ES-I3 (cell line): ENCODE results near the gene USP21.

Experiments used
- H3K36me3 ChIP-seq: 2 replicates; pipeline ENCODE4 v1.6.1; 2013; ENCODE audit warnings: mild to moderate bottlenecking, low read length, control low read depth, moderate library complexity; ENCODE audit not compliant: insufficient read depth
- H3K4me1 ChIP-seq: 2 replicates; pipeline ENCODE4 v1.6.1; 2013; ENCODE audit warnings: mild to moderate bottlenecking, control low read depth, low read length; ENCODE audit not compliant: insufficient read depth
- H3K9ac ChIP-seq: 2 replicates; pipeline ENCODE4 v1.6.1; 2013; ENCODE audit warnings: low read depth, mild to moderate bottlenecking, low read length, moderate library complexity
- H3K9me3 ChIP-seq: 2 replicates; pipeline ENCODE4 v1.6.1; 2013; ENCODE audit warnings: mild to moderate bottlenecking, low read length, moderate library complexity; ENCODE audit not compliant: control insufficient read depth, insufficient read depth

Gene USP21

GRCh38 chr1:161127649-161128048 lies 31.7 kb upstream of the USP21 start:
- peaks cover 8% of the 10 kb centered on the region; the same call in 1 of the 2 replicates for H3K4me1 ChIP-seq
- no peak overlapping the region for H3K9ac ChIP-seq
- H3K36me3 ChIP-seq, result peaks cover 28% of the 10 kb centered on the region
- H3K9me3 ChIP-seq, result no peaks in the 10 kb centered on the region

DNA sequence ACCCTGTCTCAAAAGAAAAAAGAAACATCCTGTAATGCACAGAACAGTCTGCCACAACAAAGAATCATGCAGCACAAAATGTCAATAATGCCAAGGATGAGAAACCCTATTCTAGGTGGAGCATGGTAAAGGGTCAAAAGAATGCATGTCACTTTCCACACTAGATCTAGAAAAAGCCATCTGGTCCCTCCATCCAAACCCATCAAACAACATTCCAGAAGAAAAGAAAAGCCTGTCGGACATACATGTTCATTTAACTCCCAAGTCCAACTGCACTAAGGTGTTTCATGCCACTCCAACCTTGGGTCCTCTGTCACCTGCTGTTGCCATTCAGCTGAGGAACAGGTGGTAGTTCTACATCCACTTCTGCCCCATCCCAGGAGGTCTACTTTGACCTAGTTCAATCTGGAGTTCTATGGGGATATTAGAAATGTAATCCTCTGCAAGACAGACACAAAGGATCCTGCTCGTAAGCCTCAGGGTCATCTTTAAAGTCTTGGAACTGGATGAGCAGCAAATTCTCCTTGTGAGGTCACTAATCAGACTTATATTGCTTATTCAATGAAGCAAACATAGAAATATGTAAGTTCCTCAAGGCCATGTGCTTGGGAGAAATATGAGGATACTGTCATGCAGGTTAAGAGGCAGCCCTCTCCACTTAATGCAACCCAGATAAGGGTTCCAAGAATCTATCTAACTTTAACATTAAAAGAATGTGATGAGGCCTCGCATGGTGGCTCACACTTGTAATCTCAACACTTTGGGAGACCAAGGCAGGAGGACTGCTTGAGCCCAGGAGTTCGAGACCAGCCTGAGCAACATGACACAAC lies 30.5 kb upstream of the USP21 start:
- H3K36me3 ChIP-seq, result peaks cover 28% of the 10 kb centered on the region
- no peak overlapping the region for H3K9ac ChIP-seq
- H3K4me1 ChIP-seq, result peaks cover 8% of the 10 kb centered on the region; the same call in 1 of the 2 replicates

GRCh38 chr1:161130266-161130665 lies 29.0 kb upstream of the USP21 start:
- no peak overlapping the region for H3K9ac ChIP-seq
- peaks cover 8% of the 10 kb centered on the region; the same call in 1 of the 2 replicates for H3K4me1 ChIP-seq
- peaks cover 19% of the 10 kb centered on the region for H3K36me3 ChIP-seq
- H3K9me3 ChIP-seq, result no peaks in the 10 kb centered on the region

More for the DNA sequence above, 30.5 kb upstream of the USP21 start:
- H3K9me3 ChIP-seq, result no peaks in the 10 kb centered on the region

- Histone ChIP-seq H3K9ac (peak overlapping the region; percentile 76), H3K36me3 (peaks cover 18% of the 10 kb centered on the region), H3K4me1 (peaks cover 8% of the 10 kb centered on the region; the same call in 1 of the 2 replicates), H3K9me3 (no peaks in the 10 kb centered on the region)
These were observed 27.5 kb upstream of the USP21 start for GRCh38 chr1:161131523-161132409.

- Histone ChIP-seq H3K36me3 (peaks cover 16% of the 10 kb centered on the region), H3K9me3 (no peaks in the 10 kb centered on the region), H3K4me1 (peaks cover 8% of the 10 kb centered on the region; the same call in 1 of the 2 replicates), H3K9ac (peak within 1 kb of the TSS; percentile 76)
These were observed 26.7 kb upstream of the USP21 start, which contains the start of gene DEDD for GRCh38 chr1:161132410-161133219. DEDD (minus strand) TSS chr1:161132667; CDS start chr1:161124462, 8,205 bp downstream.

GRCh38 chr1:161133220-161133740 lies 26.0 kb upstream of the USP21 start:
- Histone ChIP-seq H3K9me3 (no peaks in the 10 kb centered on the region), H3K4me1 (peaks cover 8% of the 10 kb centered on the region; the same call in 1 of the 2 replicates), H3K9ac (peak overlapping the region; percentile 76), H3K36me3 (peaks cover 11% of the 10 kb centered on the region; the same call in 1 of the 2 replicates)

DNA sequence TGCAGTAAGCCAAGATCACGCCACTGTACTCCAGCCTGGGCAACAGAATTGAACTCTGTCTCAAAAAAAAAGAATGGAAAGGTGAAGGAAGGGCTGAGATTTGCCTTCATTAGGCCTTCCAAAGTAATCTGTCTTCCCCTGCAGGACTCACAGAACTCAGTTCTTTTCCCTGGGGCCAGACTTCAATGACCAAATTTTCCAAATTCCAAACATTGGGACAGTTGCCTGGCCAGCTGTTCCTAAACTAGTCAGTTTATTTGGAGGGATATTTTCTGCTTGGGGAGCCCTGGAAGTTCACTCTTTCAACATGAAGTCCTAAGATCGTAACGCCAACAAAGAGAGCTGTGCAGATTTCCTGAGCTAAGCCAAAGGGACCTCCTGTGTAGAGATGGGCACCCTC lies 21.4 kb upstream of the USP21 start:
- no peak overlapping the region for H3K9ac ChIP-seq

GRCh38 chr1:161138431-161138830 lies 20.9 kb upstream of the USP21 start:
- Histone ChIP-seq H3K9me3 (no peaks in the 10 kb centered on the region), H3K4me1 (no peaks in the 10 kb centered on the region), H3K36me3 (no peaks in the 10 kb centered on the region), H3K9ac (no peak overlapping the region)

More for the DNA sequence above, 21.4 kb upstream of the USP21 start:
- H3K9me3 ChIP-seq, result no peaks in the 10 kb centered on the region
- H3K4me1 ChIP-seq, result no peaks in the 10 kb centered on the region
- H3K36me3 ChIP-seq, result no peaks in the 10 kb centered on the region

DNA sequence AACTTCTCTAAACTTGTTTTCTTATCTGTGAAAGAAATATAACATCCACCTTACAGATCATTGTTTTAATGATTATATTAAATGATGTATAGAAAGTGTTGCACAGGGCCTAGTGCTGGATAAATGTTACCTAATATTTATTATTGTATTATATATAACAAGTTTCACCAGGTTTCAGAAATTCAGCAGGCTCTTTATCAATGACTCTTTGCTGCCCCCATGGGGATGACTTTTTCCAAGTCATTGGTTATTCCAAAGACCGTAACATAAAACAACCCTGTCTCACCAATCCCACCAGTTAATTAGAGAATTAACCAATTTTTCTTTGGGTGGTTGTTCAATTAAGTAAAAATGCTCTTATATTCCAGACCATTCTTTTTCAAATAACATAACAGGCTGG lies 19.5 kb upstream of the USP21 start:
- H3K4me1 ChIP-seq, result no peaks in the 10 kb centered on the region
- no peak overlapping the region for H3K9ac ChIP-seq
- H3K36me3 ChIP-seq, result no peaks in the 10 kb centered on the region
- H3K9me3 ChIP-seq, result no peaks in the 10 kb centered on the region

DNA sequence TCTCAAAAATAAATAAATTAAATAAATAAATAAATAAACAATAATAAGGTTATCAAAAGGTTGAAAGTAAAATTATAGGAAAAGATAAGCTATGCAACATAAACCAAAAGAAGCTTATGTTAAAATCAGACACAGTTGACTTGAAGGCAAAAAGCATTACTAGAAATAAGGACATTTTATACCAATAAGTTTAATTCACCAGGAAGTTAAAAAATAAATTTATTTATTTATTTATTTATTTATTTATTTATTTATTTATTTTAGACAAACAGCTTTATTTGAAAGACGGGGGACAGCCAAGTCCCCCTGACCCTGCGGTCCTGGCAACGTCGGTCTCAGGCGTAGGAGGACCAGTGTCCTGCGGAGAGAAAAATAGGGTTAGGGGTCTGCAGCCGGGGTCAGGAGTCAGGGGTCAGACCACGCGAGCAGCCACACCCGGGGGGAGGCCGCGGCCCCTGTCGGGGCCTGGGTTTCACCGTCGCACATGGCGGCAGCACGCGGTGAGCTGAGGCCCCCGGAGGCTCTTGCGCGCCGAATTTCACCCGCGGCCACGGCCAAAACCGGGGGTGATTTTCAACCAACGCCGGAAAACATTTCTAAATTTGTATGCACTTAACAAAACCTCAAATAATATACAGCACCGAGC lies 18.4 kb upstream of the USP21 start:
- H3K36me3 ChIP-seq, result no peaks in the 10 kb centered on the region
- no peaks in the 10 kb centered on the region for H3K9me3 ChIP-seq
- no peak overlapping the region for H3K9ac ChIP-seq
- no peaks in the 10 kb centered on the region for H3K4me1 ChIP-seq

DNA sequence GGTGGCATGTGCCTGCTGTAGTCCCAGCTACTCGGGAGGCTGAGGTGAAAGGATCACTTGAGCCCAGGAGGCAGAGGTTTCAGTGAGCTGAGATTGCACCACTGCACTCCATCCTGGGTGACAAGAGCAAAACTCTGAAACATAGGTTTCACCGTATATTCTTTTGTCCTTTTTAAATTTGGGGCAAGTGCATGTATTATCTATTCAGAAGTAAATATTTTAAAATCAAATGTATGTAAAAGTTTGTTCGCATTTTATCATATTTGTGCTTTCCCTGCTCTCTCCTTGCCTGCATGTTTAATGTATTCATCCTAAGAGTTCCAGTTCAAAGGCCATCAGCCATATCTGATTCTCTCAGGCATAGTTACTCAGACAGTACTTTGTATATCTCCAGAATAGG lies 13.5 kb upstream of the USP21 start:
- no peak overlapping the region for H3K9ac ChIP-seq
- no peaks in the 10 kb centered on the region for H3K4me1 ChIP-seq
- H3K9me3 ChIP-seq, result no peaks in the 10 kb centered on the region

DNA sequence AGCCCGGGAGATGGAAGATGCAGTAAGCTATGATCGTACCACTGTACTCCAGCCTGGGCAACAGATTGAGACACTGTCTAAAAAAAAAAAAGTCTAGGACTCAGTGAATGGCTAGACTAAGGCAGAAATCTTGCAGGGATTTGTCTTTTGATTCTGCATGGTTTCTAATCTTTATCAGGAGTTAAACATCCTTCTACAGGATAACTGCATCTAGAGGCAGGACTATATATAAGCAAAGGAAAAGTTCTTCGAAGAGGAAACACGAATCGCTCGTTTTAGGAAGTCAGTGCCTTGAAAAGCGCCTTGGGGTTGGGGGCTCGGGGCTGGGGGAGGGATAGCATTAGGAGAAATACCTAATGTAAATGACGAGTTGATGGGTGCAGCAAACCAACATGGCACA lies 6.1 kb upstream of the USP21 start:
- Histone ChIP-seq H3K9me3 (no peaks in the 10 kb centered on the region), H3K36me3 (no peaks in the 10 kb centered on the region), H3K4me1 (no peaks in the 10 kb centered on the region), H3K9ac (peak overlapping the region; percentile 89; the same call in 1 of the 2 replicates)

More for the DNA sequence above, 13.5 kb upstream of the USP21 start:
- no peaks in the 10 kb centered on the region for H3K36me3 ChIP-seq

DNA sequence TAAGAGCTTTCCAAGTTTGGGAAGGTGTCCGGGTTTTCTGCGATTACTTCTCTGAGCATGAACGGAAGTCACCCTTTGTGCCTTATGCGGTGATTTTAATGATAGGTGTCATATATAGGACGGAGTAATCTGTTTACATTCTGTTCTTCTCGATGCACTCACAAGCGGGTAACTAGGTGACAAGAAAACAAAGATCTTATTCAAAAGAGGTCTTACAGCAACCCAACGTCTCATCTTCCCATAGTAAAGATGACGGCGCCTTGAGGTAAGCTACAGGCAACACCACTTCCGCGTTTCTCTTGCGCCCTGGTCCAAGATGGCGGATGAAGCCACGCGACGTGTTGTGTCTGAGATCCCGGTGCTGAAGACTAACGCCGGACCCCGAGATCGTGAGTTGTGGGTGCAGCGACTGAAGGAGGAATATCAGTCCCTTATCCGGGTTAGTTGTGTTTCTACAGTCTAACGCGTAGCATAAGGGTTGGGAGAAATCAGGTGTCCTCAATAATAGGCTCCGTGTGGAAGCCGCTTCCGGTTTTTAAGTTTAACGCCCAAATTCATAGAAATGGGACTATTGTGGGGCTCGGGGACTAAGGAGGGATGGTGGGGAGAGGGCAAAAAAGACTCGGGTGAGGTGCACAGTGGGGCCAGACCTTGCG lies 5.5 kb upstream of the USP21 start, which contains the start of gene UFC1:
Gene UFC1, plus strand, starts transcription at position 297 of the 656 bp plus-strand sequence. Its CDS starts 20 bp downstream, at position 317.
- Histone ChIP-seq H3K4me1 (no peaks in the 10 kb centered on the region), H3K36me3 (no peaks in the 10 kb centered on the region), H3K9ac (peak within 1 kb of the TSS; percentile 89), H3K9me3 (no peaks in the 10 kb centered on the region)
